Cardiac fibroblast (primary cell): ENCODE results near the gene ATP10A.

Experiments
- DNase-seq, 2 donors: peaks; one replicate each; pipeline versions ENCODE4 v3.0.0 to v3.0.0-alpha.2; 2010; ENCODE audit warnings: low read depth in 2 of 2
- H3K4me3 ChIP-seq, 2 donors: replicated peaks in 1 of 2; 1 replicate in 1 of 2; 2 replicates in 1 of 2; pipeline ENCODE4 v1.5.1; 2011; ENCODE audit warnings: low read depth in 2 of 2, low read length in 2 of 2, mild to moderate bottlenecking in 2 of 2, moderate library complexity in 1 of 2
- TF ChIP-seq, protein P1 (sequence below): IDR thresholded peaks from one replicate; pipeline ENCODE4 v1.5.1; 2011; ENCODE audit warnings: low read depth, mild to moderate bottlenecking, low read length, inconsistent platforms

Gene ATP10A

DNA sequence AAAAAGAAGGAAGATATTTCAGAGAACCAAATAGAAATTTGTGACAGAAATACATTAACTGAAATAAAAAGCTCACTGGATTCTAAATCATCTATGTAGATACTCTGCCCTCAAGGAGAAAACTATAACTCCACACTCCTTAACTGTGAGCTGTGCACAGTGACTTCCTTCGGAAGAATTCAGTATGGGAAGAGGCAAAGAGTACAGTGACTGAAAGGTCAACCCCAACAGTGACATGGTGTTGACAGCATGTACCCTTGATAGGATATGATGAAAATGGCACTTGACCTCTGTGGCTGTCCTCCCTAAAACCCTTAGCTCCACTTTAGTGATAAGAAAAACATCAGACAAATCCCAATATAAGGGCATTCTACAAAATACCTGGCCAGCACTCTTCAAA, 165.5 kb downstream of the ATP10A start:
- TF ChIP-seq, protein P1, sequence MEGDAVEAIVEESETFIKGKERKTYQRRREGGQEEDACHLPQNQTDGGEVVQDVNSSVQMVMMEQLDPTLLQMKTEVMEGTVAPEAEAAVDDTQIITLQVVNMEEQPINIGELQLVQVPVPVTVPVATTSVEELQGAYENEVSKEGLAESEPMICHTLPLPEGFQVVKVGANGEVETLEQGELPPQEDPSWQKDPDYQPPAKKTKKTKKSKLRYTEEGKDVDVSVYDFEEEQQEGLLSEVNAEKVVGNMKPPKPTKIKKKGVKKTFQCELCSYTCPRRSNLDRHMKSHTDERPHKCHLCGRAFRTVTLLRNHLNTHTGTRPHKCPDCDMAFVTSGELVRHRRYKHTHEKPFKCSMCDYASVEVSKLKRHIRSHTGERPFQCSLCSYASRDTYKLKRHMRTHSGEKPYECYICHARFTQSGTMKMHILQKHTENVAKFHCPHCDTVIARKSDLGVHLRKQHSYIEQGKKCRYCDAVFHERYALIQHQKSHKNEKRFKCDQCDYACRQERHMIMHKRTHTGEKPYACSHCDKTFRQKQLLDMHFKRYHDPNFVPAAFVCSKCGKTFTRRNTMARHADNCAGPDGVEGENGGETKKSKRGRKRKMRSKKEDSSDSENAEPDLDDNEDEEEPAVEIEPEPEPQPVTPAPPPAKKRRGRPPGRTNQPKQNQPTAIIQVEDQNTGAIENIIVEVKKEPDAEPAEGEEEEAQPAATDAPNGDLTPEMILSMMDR: no peak
- no peak overlapping the region for H3K4me3 ChIP-seq
- no peak for DNase-seq

DNA sequence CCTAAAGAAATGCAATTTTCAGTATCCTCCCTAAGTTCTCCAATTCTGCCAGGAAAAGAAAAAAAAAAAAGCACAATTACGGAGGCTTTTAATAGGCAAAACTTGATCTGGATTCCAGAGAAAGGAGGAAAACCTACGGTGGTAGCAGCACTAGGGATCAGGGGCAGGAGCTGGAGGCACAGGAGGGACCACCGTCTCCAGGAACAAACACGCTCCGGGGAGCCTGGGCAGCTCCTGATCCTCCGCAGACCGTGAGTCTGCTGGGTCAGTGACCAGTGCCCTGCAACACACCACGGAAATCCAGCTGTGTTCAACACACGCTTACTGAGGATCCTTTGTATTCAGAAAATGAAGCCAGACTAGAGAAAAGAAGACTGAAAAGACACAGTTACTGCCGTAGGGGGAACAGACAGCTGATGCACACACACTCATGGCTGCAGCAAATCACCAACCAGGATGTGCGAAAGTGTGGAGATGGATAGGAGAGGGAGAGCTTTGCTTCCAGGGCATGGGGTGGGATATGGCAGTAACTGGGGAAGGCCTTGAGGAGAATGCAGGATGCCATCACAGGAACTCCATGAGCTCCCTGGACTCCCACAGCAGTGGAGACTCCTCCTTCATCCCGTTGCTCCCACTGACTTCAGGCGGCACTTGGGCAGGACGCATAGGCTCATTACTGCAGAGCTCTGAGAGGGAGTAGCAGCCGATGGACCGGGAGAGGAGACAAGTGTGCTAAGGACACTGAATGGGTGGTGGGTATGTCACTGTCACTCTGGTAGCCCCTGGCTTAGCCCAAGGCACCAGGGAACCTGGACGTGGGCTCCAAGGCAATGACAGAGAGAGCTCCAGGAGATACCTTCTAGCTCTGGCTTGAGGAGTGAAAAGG, 167.0 kb downstream of the ATP10A start:
- TF ChIP-seq, protein P1: no peak
- DNase-seq: no peak

DNA sequence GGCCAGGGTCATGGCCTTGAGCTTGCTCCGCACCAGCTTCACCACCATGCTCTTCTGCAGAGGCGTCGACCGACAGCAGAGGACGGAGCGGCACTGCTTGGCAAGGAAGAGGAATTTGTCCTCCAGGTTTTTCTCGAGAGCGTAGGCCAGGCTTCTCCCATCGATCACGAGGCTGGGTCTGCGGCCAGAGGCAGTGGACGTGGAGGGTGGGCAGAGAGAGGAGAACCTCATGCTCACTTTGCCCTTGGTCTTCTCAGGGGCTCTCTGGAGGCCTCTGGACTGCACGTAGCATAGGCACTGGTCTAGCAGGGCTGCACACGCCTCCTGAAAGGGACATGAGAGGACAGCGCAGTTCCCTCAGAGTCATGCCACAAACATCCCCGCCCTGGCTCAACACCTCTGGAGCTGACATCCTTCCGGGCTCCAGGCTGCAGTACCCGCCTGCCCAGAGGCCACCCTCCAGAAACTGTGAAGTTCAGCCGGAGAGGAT, 168.3 kb downstream of the ATP10A start:
- TF ChIP-seq, protein P1: no peak
- no peak overlapping the region for H3K4me3 ChIP-seq
- no peak for DNase-seq

More for the DNA sequence above, 167.0 kb downstream of the ATP10A start:
- no peak overlapping the region for H3K4me3 ChIP-seq

DNA sequence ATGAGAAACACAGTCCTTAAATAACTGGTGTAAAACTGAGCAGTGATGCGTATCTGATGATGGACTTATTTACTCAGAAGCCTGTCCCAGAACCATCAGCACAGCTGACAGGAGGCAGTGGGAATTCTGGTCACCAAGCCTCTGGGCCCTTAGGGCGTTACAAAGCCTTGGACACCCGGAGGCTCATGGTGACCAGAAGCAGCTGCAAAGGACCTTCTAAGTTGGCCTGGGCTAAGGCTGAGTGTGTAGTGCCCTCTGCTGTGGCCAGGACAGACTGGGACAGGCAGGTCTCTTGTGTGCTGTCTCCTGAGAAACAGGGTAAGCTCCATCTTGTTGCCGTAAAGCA, 168.9 kb downstream of the ATP10A start:
- no peak overlapping the region for H3K4me3 ChIP-seq
- TF ChIP-seq, protein P1: no peak
- no peak for DNase-seq

DNA sequence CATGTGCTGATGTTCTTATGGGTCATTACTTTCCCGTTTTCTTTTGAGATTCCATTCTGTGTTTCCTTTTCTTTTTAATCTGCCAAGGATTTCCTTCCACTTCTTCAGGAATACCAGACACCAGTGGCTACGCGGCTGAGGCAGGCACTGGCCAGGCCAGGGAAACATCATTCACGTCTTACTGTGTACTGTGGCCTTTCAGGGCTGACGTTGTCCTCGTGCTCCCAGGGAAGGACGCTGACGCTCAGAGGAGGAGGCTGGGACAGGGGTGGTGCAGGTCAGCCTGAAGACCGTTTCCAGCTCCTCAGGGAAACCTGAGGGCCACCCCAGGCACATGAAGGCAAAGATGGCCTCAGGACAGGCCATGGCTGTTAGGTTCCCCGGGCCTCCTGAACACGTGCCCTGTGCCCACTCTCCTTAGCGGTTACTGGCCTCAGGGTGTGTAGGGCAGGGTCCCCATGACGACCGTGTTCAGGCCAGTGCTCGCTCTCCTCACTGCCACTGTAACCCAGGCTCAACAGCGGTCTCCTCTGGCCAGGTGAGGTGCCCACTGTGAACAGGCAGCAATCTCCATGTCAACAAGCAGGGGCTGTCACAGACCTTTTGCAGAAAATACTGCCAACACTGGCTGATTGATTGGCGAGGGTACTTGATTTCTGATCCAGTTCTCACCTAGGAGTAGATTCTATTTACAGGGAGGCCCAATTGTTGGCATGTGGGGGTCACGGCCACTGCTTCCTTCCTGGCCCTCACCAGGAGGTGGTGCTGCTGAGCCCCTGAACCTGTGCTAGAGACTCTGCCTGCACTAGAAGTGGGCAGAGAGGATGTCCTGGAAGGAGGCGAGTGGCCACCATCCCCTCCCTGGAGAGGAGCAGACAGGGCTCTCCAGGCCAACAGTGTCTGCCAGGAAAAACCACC, 169.5 kb downstream of the ATP10A start:
- TF ChIP-seq, protein P1: peak; percentile 72
- no peak overlapping the region for H3K4me3 ChIP-seq
- DNase-seq: peak; percentile 28 to 43

DNA sequence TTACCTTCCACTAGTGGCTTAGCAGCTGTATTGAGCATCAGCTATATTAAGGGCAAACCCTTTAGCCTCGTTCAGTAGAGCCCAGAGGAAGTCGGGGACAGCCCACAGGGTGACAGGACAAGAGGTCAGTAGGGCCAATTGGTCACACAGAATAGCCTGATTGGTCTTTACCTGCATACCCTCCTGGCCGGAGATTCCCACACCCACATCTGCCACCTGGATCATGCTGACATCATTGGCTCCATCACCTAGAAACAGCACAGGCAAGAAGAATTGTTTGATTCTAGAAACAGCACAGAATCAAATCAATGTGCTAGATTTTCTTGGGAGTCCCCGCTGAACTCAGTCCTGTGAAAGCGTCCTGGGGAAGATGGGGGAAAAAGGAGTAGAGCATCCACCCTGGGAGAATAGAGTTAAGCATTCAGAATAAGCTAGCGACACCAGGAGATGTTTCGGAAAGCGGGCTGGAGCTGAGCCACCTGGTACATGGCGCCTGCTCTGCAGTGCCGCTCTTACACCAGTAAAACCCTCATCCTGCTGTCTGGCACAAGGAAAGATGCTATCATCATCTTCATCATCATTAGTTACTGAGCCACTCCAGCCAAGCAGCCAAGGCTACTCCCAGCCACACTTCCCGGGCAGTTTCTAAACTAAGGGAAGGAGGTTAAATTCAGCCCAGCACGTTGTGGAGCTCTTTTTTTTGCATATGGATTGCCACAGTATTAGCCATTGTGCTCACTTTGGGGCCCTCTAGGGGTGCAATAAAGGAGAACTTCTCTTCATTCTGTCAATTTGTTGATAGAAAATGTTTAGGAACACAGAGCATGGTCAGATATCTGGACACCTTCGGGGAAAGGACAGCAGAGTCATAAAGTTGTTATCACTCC, 171.3 kb downstream of the ATP10A start:
- no peak overlapping the region for H3K4me3 ChIP-seq
- peak; percentile 16 to 42 for DNase-seq
- TF ChIP-seq, protein P1: no peak
